Measurements from ENCODE around the gene TUT7.

- TF ChIP-seq, protein P1, sequence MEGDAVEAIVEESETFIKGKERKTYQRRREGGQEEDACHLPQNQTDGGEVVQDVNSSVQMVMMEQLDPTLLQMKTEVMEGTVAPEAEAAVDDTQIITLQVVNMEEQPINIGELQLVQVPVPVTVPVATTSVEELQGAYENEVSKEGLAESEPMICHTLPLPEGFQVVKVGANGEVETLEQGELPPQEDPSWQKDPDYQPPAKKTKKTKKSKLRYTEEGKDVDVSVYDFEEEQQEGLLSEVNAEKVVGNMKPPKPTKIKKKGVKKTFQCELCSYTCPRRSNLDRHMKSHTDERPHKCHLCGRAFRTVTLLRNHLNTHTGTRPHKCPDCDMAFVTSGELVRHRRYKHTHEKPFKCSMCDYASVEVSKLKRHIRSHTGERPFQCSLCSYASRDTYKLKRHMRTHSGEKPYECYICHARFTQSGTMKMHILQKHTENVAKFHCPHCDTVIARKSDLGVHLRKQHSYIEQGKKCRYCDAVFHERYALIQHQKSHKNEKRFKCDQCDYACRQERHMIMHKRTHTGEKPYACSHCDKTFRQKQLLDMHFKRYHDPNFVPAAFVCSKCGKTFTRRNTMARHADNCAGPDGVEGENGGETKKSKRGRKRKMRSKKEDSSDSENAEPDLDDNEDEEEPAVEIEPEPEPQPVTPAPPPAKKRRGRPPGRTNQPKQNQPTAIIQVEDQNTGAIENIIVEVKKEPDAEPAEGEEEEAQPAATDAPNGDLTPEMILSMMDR (IDR thresholded peaks at IDR 0.05), result peak in 1 of 4 experiments; percentile 15
- TF ChIP-seq POLR2AphosphoS5 (IDR thresholded peaks at IDR 0.05), result no peak
Observed at GRCh38 chr9:86287013-86287412, 67.2 kb downstream of the TUT7 start.
